Testis (tissue), 3 donors: ENCODE measurements around the gene PI16. TPM values are rescaled to one million over a fixed set of nuclear protein-coding genes. Genes with fewer than 3 reads are reported as not detected.

Experiments
- DNase-seq: peaks from one replicate; pipeline ENCODE4 v3.0.0-alpha.2; 2019
- H3K27ac ChIP-seq, 2 donors: fragments of 200-600 bp; sonication (generic); one replicate each; pipeline ENCODE4 v1.5.1; 2019
- H3K27me3 ChIP-seq: fragments of 200-600 bp; sonication (generic); one replicate; pipeline ENCODE4 v1.5.1; 2019
- H3K36me3 ChIP-seq: fragments of 200-600 bp; sonication (generic); one replicate; pipeline ENCODE4 v1.5.1; 2017; ENCODE audit warnings: low read depth; ENCODE audit errors: missing control alignments
- H3K4me1 ChIP-seq: fragments of 200-600 bp; sonication (generic); one replicate; pipeline ENCODE4 v1.5.1; 2019
- H3K4me3 ChIP-seq, 2 donors: fragments of 200-600 bp; sonication (generic); one replicate each; pipeline ENCODE4 v1.5.1; 2017 to 2019
- H3K9me3 ChIP-seq: fragments of 200-600 bp; sonication (generic); one replicate; pipeline ENCODE4 v1.5.1; 2017
- CTCF ChIP-seq, 3 experiments: fragments of 450-650 bp in 2 of 3; fragments of 200-600 bp in 1 of 3; sonication (generic) in 1 of 3; IDR thresholded peaks; one replicate each; pipeline ENCODE4 v1.5.1; 2016 to 2019; ENCODE audit warnings: antibody characterized with exemption in 3 of 3, mild to moderate bottlenecking in 2 of 3, moderate library complexity in 1 of 3
- POLR2A ChIP-seq: fragments of 450-650 bp; IDR thresholded peaks from one replicate; pipeline ENCODE4 v1.6.1; 2017; ENCODE audit warnings: antibody characterized with exemption, mild to moderate bottlenecking, moderate library complexity
- WGBS, 2 donors: methylation state at CpG; one replicate each; pipeline ENCODE4 v1.1.5; 2018; 5-methylcytosine and 5-hydroxymethylcytosine counted together
- intact Hi-C: fragments of 100-400 bp; cut with DNase I; formaldehyde crosslinking; loops from one replicate; pipeline ENCODE4 v1.15.1; 2023; ENCODE audit warnings: low total_unique reads
- polyA plus RNA-seq: library from polyadenylated mRNA; stranded (reverse); fragments of 350-450 nt; fragmentation: Illumina TruSeq; extraction: RNeasy Lipid Tissue Mini Kit (QIAGEN cat#74804); gene quantifications from one replicate; pipeline ENCODE4 v1.2.3, GENCODE V29; 2014; ENCODE audit warnings: low read depth, low replicate concordance; ENCODE audit not compliant: insufficient read depth
- total RNA-seq, 2 donors: library from RNA; depleted of rRNA; stranded (reverse); fragments of >200 nt; gene quantifications; one replicate each; pipeline ENCODE4 v1.2.3, GENCODE V29; 2016

PI16 gene
- total and polyA plus RNA-seq, 3 donors from 2014 or later, result 9.8 to 79.3 (median 24.7) TPM

DNA sequence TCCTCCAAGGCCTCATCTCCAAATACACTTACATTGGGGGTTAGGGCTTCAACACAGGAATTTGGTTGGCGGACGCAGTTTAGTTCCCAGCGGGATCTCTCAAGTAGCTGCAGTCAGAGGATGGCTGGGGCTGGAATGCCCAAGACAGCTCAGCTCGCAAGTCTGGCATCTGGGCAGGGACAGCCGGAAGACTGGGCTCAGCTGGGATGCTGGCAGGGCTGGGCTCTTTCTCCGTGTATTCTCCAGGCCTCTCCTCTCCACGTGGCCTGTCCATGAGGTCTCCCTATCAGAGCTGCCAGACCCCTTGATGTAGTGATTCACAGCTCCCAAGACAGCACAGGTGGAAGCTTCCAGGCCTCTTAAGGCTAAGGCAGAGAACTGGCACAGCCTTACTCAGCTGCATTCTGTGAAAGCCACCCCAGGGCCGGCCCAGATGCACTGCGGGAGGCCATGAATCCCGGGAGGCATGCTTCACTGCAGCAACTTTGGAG, 55.9 kb downstream of the PI16 start:
- no peak for TF ChIP-seq CTCF (IDR thresholded peaks at IDR 0.05)
- no peak for TF ChIP-seq POLR2A
- Histone ChIP-seq H3K4me1 (peaks cover 7% of the 10 kb centered on the region), H3K4me3 (no peak overlapping the region), H3K9me3 (no peaks in the 10 kb centered on the region), H3K27me3 (no peaks in the 10 kb centered on the region), H3K27ac (no peak overlapping the region), H3K36me3 (no peaks in the 10 kb centered on the region)
- no peak for DNase-seq
- intact Hi-C loops, result no loop called here
- WGBS, 2 donors, result 83 to 94% methylated on average over 7 to 10 of the region's 10 CpGs

- no peaks in the 10 kb centered on the region for H3K9me3 ChIP-seq
- H3K4me1 ChIP-seq, result peaks cover 7% of the 10 kb centered on the region
- no peaks in the 10 kb centered on the region for H3K27me3 ChIP-seq
- no peak for TF ChIP-seq CTCF (IDR thresholded peaks at IDR 0.05)
- TF ChIP-seq POLR2A, result no peak
- intact Hi-C loops, result no loop called here
- H3K27ac ChIP-seq, result no peak overlapping the region
- 91 to 93% methylated on average over 10 to 11 of the region's 11 CpGs for WGBS, 2 donors
- H3K4me3 ChIP-seq, result no peak overlapping the region
- DNase-seq, result no peak
- H3K36me3 ChIP-seq, result no peaks in the 10 kb centered on the region
Observed at GRCh38 chr6:37011656-37012378, 57.3 kb downstream of the PI16 start.

DNA sequence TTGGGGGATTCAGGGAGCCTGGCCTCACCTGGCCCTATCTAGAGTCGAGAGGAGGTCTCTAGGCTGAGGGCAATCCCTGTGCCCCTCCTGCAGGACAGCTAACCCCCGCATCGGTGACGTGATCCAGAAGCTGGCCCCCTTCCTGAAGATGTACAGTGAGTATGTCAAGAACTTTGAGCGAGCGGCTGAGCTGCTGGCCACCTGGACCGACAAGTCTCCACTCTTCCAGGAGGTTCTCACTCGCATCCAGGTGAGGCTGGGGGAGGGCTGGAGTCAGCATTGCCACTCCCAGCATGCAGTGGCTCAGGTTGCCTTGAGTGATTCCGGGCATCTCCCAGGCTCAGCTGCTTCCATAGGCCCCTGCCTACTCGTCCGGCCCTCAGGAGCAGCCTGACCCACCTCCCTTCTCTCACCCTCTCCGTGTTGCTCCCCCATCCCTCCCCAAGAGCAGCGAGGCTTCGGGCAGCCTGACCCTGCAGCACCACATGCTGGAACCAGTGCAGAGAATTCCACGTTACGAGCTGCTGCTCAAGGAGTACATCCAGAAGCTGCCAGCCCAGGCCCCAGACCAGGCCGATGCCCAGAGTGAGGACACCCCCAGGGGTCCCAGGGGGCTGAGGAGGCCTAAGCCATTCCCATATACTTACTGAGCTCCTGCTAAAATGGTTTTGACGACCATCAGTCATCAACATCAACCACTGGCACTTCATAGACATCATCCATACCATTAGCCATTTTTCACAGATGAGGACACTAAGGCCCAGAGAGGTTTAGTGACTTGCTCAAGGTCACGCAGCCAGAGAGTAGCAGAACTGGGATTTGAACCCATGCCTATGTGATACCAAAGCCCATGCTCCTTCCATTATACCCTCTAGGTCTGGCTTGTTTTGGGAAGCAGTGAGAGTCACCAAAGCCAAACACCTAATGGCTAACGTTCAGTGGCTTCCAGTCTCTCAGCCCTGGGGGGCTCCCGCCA, 59.3 kb downstream of the PI16 start:
- intact Hi-C loops, result no loop called here
- Histone ChIP-seq H3K27me3 (no peaks in the 10 kb centered on the region), H3K27ac (no peak overlapping the region), H3K36me3 (no peaks in the 10 kb centered on the region), H3K9me3 (no peaks in the 10 kb centered on the region), H3K4me1 (peaks cover 20% of the 10 kb centered on the region), H3K4me3 (no peak overlapping the region)
- 88 to 100% methylated on average over 1 to 21 of the region's 21 CpGs for WGBS, 2 donors
- DNase-seq, result no peak
- TF ChIP-seq POLR2A (no peak), CTCF (IDR thresholded peaks at IDR 0.05) (no peak)

Other genes starting within 250 kb of the PI16 start
- 100 to 1,000 TPM in 1 of 2 donors, 10 to 100 TPM in 1; 97.8 to 137 TPM for gene CPNE5, start 115.3 kb upstream of the PI16 start, total RNA-seq
- 44.2 TPM for gene CPNE5, start 115.3 kb upstream of the PI16 start, polyA plus RNA-seq
- 10 to 100 TPM; 35.0 to 39.4 TPM for gene PPIL1, start 79.9 kb upstream of the PI16 start, total RNA-seq
- gene PPIL1, start 79.9 kb upstream of the PI16 start, polyA plus RNA-seq, result 41.2 TPM
- 10 to 100 TPM; 78.9 to 80.3 TPM for gene C6orf89, start 68.8 kb upstream of the PI16 start, total RNA-seq
- 93.6 TPM for gene C6orf89, start 68.8 kb upstream of the PI16 start, polyA plus RNA-seq
- gene MTCH1, start 31.5 kb downstream of the PI16 start, total RNA-seq, result 100 to 1,000 TPM; 227 to 316 TPM
- gene MTCH1, start 31.5 kb downstream of the PI16 start, polyA plus RNA-seq, result 157 TPM
- 10 to 100 TPM in 1 of 2 donors, 1 to 10 TPM in 1; 7.0 to 16.0 TPM for gene FGD2, start 50.9 kb downstream of the PI16 start, total RNA-seq
- gene FGD2, start 50.9 kb downstream of the PI16 start, polyA plus RNA-seq, result 5.8 TPM
- 10 to 100 TPM; 20.4 to 30.8 TPM for gene PIM1, start 215.4 kb downstream of the PI16 start, total RNA-seq
- 28.0 TPM for gene PIM1, start 215.4 kb downstream of the PI16 start, polyA plus RNA-seq